Measurements from ENCODE around the gene GTPBP4. TPM values are rescaled to one million over a fixed set of nuclear protein-coding genes. Genes with fewer than 3 reads are reported as not detected.

GTPBP4 gene
- total RNA-seq, 1 experiment from 2014 or later: 142 TPM

DNA sequence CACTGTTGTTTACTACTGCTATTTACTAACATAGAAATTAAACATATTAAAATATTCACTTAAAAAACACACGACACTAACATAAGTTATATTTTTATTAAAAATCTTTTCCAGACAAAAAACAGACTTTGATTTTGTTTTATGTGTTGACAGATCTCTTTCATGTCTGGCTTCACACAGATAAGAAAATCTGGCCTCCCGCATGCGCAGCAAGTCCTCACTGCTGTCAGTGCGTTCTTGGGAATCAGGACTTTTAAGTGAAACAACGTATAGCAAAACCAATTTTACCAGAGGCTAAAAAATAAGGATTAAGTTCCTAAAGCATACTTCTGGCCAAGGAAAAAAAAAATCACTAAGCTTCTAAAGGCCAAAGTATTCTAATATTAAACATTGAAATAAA, 61.9 kb downstream of the GTPBP4 start:
- ChIA-PET POLR2A (interaction anchor here (0.6 to 11.5 kb wide), 14 partner anchors 8 to 666 kb away, joined by 3 to 217 read pairs (median 8); partner anchors contain the start of genes GTPBP4 and LARP4B), CTCF (interaction anchor here (0.5 to 1.3 kb wide), 6 partner anchors 8 to 370 kb away, joined by 3 to 5 read pairs (median 4); no protein-coding TSS in a partner anchor)
- H3K4me1 Mint-ChIP-seq (ENCODE audit: insufficient read depth, unreplicated experiment): peaks cover 36% of the 10 kb centered on the region
- no peaks in the 10 kb centered on the region for H3K9me3 Mint-ChIP-seq (ENCODE audit: unreplicated experiment)
- TF ChIP-seq, protein P1, sequence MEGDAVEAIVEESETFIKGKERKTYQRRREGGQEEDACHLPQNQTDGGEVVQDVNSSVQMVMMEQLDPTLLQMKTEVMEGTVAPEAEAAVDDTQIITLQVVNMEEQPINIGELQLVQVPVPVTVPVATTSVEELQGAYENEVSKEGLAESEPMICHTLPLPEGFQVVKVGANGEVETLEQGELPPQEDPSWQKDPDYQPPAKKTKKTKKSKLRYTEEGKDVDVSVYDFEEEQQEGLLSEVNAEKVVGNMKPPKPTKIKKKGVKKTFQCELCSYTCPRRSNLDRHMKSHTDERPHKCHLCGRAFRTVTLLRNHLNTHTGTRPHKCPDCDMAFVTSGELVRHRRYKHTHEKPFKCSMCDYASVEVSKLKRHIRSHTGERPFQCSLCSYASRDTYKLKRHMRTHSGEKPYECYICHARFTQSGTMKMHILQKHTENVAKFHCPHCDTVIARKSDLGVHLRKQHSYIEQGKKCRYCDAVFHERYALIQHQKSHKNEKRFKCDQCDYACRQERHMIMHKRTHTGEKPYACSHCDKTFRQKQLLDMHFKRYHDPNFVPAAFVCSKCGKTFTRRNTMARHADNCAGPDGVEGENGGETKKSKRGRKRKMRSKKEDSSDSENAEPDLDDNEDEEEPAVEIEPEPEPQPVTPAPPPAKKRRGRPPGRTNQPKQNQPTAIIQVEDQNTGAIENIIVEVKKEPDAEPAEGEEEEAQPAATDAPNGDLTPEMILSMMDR (IDR thresholded peaks at IDR 0.05; ENCODE audit: unreplicated experiment): no peak
- peak; percentile 30 for DNase-seq (ENCODE audit: unreplicated experiment)
- peaks cover 21% of the 10 kb centered on the region for H3K36me3 Mint-ChIP-seq (ENCODE audit: insufficient read depth, unreplicated experiment)
- intact Hi-C loops (cut with micrococcal nuclease): no loop called here
- H3K27ac Mint-ChIP-seq (ENCODE audit: low read depth, unreplicated experiment): peak overlapping the region; percentile 99
- peak overlapping the region; percentile 88 for H3K4me3 Mint-ChIP-seq (ENCODE audit: unreplicated experiment)
- H3K27me3 Mint-ChIP-seq (ENCODE audit: insufficient read depth, unreplicated experiment): no peaks in the 10 kb centered on the region
- no TSS peak for BruUV-seq (replicated peaks)

DNA sequence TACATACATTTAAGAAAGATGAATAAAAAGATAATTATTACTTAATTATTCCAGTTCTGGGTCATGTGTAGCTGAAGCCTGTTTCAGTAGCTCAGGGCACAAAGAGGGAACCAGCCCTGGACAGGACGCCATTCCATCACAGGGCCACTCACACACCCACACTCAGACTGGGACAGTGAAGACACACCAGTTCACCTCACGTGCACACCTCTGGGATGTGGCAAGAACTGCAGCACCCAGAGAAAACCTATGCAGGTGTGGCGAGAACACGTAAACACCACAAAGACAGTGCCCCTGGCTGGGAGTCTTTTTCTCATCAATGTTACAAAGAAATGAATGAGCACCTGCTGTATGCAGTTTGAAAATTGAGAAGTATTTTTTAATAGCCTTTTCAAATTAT, 62.3 kb downstream of the GTPBP4 start:
- intact Hi-C loops (cut with micrococcal nuclease): no loop called here
- peak; percentile 71 for DNase-seq (ENCODE audit: unreplicated experiment)
- peaks cover 21% of the 10 kb centered on the region for H3K36me3 Mint-ChIP-seq (ENCODE audit: insufficient read depth, unreplicated experiment)
- ChIA-PET CTCF (interaction anchor here (0.5 to 1.3 kb wide), 5 partner anchors 9 to 370 kb away, joined by 3 to 5 read pairs (median 5); no protein-coding TSS in a partner anchor), POLR2A (interaction anchor here (0.6 to 11.5 kb wide), 7 partner anchors 9 to 639 kb away, joined by 4 to 217 read pairs (median 46); partner anchors contain the start of genes GTPBP4 and LARP4B)
- peak overlapping the region; percentile 88 for H3K4me3 Mint-ChIP-seq (ENCODE audit: unreplicated experiment)
- H3K9me3 Mint-ChIP-seq (ENCODE audit: unreplicated experiment): no peaks in the 10 kb centered on the region
- TF ChIP-seq, protein P1 (IDR thresholded peaks at IDR 0.05; ENCODE audit: unreplicated experiment): no peak
- BruUV-seq (replicated peaks): no TSS peak
- H3K4me1 Mint-ChIP-seq (ENCODE audit: insufficient read depth, unreplicated experiment): peaks cover 32% of the 10 kb centered on the region
- H3K27me3 Mint-ChIP-seq (ENCODE audit: insufficient read depth, unreplicated experiment): no peaks in the 10 kb centered on the region
- H3K27ac Mint-ChIP-seq (ENCODE audit: low read depth, unreplicated experiment): peak overlapping the region; percentile 99

DNA sequence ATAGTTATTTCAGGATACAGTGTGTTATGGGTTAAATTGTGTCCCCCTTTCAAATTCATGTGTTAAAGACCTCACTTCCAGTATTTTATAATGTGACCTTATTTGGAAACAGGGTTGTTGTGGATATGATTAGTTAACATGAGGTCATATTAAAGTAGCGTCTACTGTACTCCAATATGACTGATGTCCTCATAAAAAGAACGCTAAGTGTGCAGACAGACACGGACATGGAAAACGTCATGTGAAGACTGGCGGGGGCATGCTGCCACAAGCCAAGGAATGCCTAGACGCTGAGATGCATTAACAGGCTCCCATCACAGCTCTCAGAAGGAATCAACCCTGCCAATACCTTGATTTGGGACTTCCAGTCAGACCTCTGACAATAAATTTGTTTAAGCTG, 66.5 kb downstream of the GTPBP4 start:
- intact Hi-C loops (cut with micrococcal nuclease): no loop called here
- Mint-ChIP-seq H3K27me3 (ENCODE audit: insufficient read depth, unreplicated experiment) (no peaks in the 10 kb centered on the region), H3K4me1 (ENCODE audit: insufficient read depth, unreplicated experiment) (peaks cover 25% of the 10 kb centered on the region), H3K4me3 (ENCODE audit: unreplicated experiment) (peak overlapping the region; percentile 99), H3K9me3 (ENCODE audit: unreplicated experiment) (no peaks in the 10 kb centered on the region), H3K36me3 (ENCODE audit: insufficient read depth, unreplicated experiment) (peaks cover 21% of the 10 kb centered on the region), H3K27ac (ENCODE audit: low read depth, unreplicated experiment) (peak overlapping the region; percentile 95)
- TF ChIP-seq, protein P1 (IDR thresholded peaks at IDR 0.05; ENCODE audit: unreplicated experiment): no peak
- CTCF ChIA-PET: interaction anchor here (0.9 kb wide), 1 partner anchor 11 kb away, joined by 7 read pairs; no protein-coding TSS in a partner anchor
- no TSS peak for BruUV-seq (replicated peaks)
- DNase-seq (ENCODE audit: unreplicated experiment): peak; percentile 55
- POLR2A ChIA-PET: interaction anchor here (0.6 to 11.5 kb wide), 6 partner anchors 11 to 681 kb away, joined by 3 to 217 read pairs (median 15); partner anchors contain the start of gene GTPBP4

DNA sequence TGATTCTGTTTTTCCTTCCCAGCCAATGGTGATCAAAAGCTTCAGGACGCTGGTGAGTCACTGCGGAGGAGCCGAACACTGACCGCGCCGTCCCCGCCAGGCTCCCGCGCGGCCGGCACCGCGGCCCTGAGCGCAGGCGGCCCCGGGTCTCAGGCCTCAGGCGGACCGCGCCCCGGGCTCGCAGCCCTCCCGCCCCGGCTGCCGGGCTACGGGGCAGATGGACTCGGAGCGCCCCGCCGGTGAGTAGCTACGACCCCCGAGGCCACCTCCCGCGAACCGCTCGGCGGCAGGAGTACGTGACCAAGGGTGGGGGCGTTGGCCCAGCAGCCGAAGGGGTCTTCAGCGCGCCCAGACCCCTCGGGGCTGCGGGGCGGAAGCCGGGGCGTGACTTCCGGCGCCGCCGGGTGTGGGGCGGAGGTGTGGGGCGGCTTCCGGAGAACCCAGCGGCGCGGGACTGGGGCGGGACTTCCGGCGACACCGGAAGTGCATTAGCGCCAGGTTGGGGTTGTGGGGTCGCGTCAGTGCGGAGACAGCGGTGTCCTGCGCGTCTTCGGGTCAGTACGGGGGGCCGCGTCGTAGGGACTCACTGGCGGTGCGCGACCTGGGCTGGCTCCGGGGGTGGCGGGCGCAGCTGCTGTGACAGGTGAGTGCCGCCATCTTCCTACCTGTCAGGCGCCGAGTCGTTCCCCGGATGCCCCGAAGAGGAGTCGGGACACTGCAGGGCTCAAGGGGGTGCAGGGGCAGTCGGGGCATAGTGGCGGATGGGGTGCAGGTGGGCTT, 68.3 kb downstream of the GTPBP4 start, which contains the start of gene WDR37:
Gene WDR37, plus strand, starts transcription at position 60 of the 780 bp plus-strand sequence. CDS start 15,771 bp downstream, outside the sequence.
- peak within 1 kb of the TSS; percentile 99 for H3K4me3 Mint-ChIP-seq (ENCODE audit: unreplicated experiment)
- no peaks in the 10 kb centered on the region for H3K27me3 Mint-ChIP-seq (ENCODE audit: insufficient read depth, unreplicated experiment)
- peak within 1 kb of the TSS; percentile 95 for H3K27ac Mint-ChIP-seq (ENCODE audit: low read depth, unreplicated experiment)
- peaks cover 27% of the 10 kb centered on the region for H3K36me3 Mint-ChIP-seq (ENCODE audit: insufficient read depth, unreplicated experiment)
- ChIA-PET CTCF (no interaction called here), POLR2A (interaction anchor here (0.6 to 11.5 kb wide), 11 partner anchors 9 to 128 kb away, joined by 3 to 217 read pairs (median 6); partner anchors contain the start of genes GTPBP4 and LARP4B)
- no TSS peak for BruUV-seq (replicated peaks)
- H3K4me1 Mint-ChIP-seq (ENCODE audit: insufficient read depth, unreplicated experiment): peaks cover 30% of the 10 kb centered on the region
- intact Hi-C loops (cut with micrococcal nuclease): no loop called here
- TF ChIP-seq, protein P1 (IDR thresholded peaks at IDR 0.05; ENCODE audit: unreplicated experiment): no peak
- no peaks in the 10 kb centered on the region for H3K9me3 Mint-ChIP-seq (ENCODE audit: unreplicated experiment)
- peak; percentile 87 for DNase-seq (ENCODE audit: unreplicated experiment)
